ENCODE measurements around the gene CXCL1.

Gene CXCL1

DNA sequence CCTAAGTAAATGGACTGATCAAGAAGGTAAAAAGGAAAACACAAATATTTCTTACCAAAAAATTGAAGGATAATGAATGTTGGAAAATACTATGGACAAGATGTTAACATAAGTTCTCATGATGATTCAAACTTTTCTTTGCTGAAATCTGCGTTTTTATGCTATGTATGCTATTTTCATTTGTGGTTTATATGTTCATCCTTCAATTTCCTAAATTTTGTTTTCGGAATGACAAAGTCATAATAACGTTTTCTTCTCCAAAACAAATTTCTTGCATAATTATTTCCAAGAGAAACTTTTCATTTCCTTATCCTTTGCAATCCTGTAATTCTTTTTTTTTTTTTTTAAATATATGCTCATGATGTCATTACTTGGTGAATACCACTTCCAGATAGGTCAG, 8.3 kb upstream of the CXCL1 start:
- no peak for DNase-seq (ENCODE audit: low read depth, low spot score)
- no peaks in the 10 kb centered on the region for H3K36me3 ChIP-seq (ENCODE audit: insufficient read depth, insufficient read length, low read length)

DNA sequence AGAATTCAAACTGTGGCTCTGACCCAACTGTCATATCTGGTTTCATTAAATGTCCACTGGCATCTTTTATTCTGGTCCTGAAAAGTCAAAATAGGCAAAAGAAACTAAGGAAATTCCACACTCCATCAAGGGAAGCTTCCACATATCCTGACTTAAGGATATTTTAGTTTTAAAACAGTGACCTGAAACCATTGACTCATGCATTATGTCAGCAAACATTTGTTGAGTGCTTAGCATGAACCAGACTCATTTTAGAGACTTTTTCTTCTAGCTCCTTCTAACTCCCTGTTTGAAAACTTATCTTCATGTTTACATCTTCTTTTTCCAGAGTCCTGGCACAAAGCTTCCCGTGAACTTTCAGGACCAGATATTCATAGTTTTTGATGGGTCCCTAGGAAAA, 6.9 kb upstream of the CXCL1 start:
- Histone ChIP-seq H3K27me3 (ENCODE audit: insufficient read depth, insufficient read length) (no peaks in the 10 kb centered on the region), H3K4me3 (ENCODE audit: insufficient read length, low read depth) (no peak overlapping the region), H3K4me1 (ENCODE audit: insufficient read depth, insufficient read length) (no peaks in the 10 kb centered on the region), H3K36me3 (ENCODE audit: insufficient read depth, insufficient read length, low read length) (no peaks in the 10 kb centered on the region), H3K9me3 (ENCODE audit: insufficient read depth, low read length) (no peaks in the 10 kb centered on the region), H3K9ac (ENCODE audit: insufficient read length, low read depth) (no peak overlapping the region)
- TF ChIP-seq YY1 (IDR thresholded peaks at IDR 0.05; ENCODE audit: insufficient read depth, insufficient read length) (no peak), ZNF274 (IDR thresholded peaks at IDR 0.05; ENCODE audit: low read depth, low read length) (no peak), SUZ12 (IDR thresholded peaks at IDR 0.05; ENCODE audit: extremely low read depth, insufficient read depth, insufficient read length) (no peak)
- DNase-seq (ENCODE audit: low read depth, low spot score): no peak

More for the DNA sequence above, 8.3 kb upstream of the CXCL1 start:
- TF ChIP-seq SUZ12 (IDR thresholded peaks at IDR 0.05; ENCODE audit: extremely low read depth, insufficient read depth, insufficient read length): no peak
- TF ChIP-seq ZNF274 (IDR thresholded peaks at IDR 0.05; ENCODE audit: low read depth, low read length): no peak
- TF ChIP-seq YY1 (IDR thresholded peaks at IDR 0.05; ENCODE audit: insufficient read depth, insufficient read length): no peak
- no peaks in the 10 kb centered on the region for H3K27me3 ChIP-seq (ENCODE audit: insufficient read depth, insufficient read length)
- H3K4me3 ChIP-seq (ENCODE audit: insufficient read length, low read depth): no peak overlapping the region
- no peak overlapping the region for H3K9ac ChIP-seq (ENCODE audit: insufficient read length, low read depth)
- H3K4me1 ChIP-seq (ENCODE audit: insufficient read depth, insufficient read length): no peaks in the 10 kb centered on the region
- no peaks in the 10 kb centered on the region for H3K9me3 ChIP-seq (ENCODE audit: insufficient read depth, low read length)

DNA sequence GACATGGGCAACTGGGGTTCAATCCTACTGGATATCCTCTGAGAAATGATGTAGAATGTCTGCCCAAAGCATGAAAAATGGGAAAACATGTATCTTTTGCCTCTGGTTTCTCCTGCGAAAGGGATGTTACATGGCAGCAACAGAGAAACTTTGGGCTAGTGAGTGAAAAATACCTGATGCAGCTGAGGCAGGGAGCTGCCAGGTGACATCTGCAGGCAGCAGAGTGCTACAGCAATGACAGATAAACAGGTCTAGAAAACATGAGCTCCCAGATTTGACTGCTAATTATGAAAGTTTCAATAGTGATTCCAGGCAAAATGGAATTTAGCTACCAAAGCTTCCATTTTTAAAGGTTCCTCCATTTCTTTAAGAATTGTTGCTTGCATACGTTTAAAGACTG, 4.8 kb upstream of the CXCL1 start:
- Histone ChIP-seq H3K36me3 (ENCODE audit: insufficient read depth, insufficient read length, low read length) (no peaks in the 10 kb centered on the region), H3K9ac (ENCODE audit: insufficient read length, low read depth) (no peak overlapping the region), H3K4me1 (ENCODE audit: insufficient read depth, insufficient read length) (no peaks in the 10 kb centered on the region), H3K27me3 (ENCODE audit: insufficient read depth, insufficient read length) (peaks cover 11% of the 10 kb centered on the region), H3K4me3 (ENCODE audit: insufficient read length, low read depth) (no peak overlapping the region), H3K9me3 (ENCODE audit: insufficient read depth, low read length) (no peaks in the 10 kb centered on the region)
- TF ChIP-seq YY1 (IDR thresholded peaks at IDR 0.05; ENCODE audit: insufficient read depth, insufficient read length) (no peak), SUZ12 (IDR thresholded peaks at IDR 0.05; ENCODE audit: extremely low read depth, insufficient read depth, insufficient read length) (no peak), ZNF274 (IDR thresholded peaks at IDR 0.05; ENCODE audit: low read depth, low read length) (no peak)
- no peak for DNase-seq (ENCODE audit: low read depth, low spot score)

- no peak for DNase-seq (ENCODE audit: low read depth, low spot score)
- no peaks in the 10 kb centered on the region for H3K4me1 ChIP-seq (ENCODE audit: insufficient read depth, insufficient read length)
Observed at GRCh38 chr4:73864961-73865360, 4.2 kb upstream of the CXCL1 start.

GRCh38 chr4:73865431-73866096, 3.6 kb upstream of the CXCL1 start:
- H3K4me1 ChIP-seq (ENCODE audit: insufficient read depth, insufficient read length): no peaks in the 10 kb centered on the region
- TF ChIP-seq SUZ12 (IDR thresholded peaks at IDR 0.05; ENCODE audit: extremely low read depth, insufficient read depth, insufficient read length): no peak
- TF ChIP-seq ZNF274 (IDR thresholded peaks at IDR 0.05; ENCODE audit: low read depth, low read length): no peak
- no peak for TF ChIP-seq YY1 (IDR thresholded peaks at IDR 0.05; ENCODE audit: insufficient read depth, insufficient read length)
- no peak for DNase-seq (ENCODE audit: low read depth, low spot score)
- peaks cover 22% of the 10 kb centered on the region for H3K27me3 ChIP-seq (ENCODE audit: insufficient read depth, insufficient read length)
- H3K9me3 ChIP-seq (ENCODE audit: insufficient read depth, low read length): no peaks in the 10 kb centered on the region
- H3K9ac ChIP-seq (ENCODE audit: insufficient read length, low read depth): no peak overlapping the region
- H3K4me3 ChIP-seq (ENCODE audit: insufficient read length, low read depth): no peak overlapping the region
- no peaks in the 10 kb centered on the region for H3K36me3 ChIP-seq (ENCODE audit: insufficient read depth, insufficient read length, low read length)

More at GRCh38 chr4:73864961-73865360, 4.2 kb upstream of the CXCL1 start:
- Histone ChIP-seq H3K4me3 (ENCODE audit: insufficient read length, low read depth) (no peak overlapping the region), H3K9ac (ENCODE audit: insufficient read length, low read depth) (no peak overlapping the region), H3K36me3 (ENCODE audit: insufficient read depth, insufficient read length, low read length) (no peaks in the 10 kb centered on the region), H3K27me3 (ENCODE audit: insufficient read depth, insufficient read length) (peaks cover 17% of the 10 kb centered on the region), H3K9me3 (ENCODE audit: insufficient read depth, low read length) (no peaks in the 10 kb centered on the region)
- TF ChIP-seq YY1 (IDR thresholded peaks at IDR 0.05; ENCODE audit: insufficient read depth, insufficient read length): no peak
- no peak for TF ChIP-seq SUZ12 (IDR thresholded peaks at IDR 0.05; ENCODE audit: extremely low read depth, insufficient read depth, insufficient read length)
- TF ChIP-seq ZNF274 (IDR thresholded peaks at IDR 0.05; ENCODE audit: low read depth, low read length): no peak

DNA sequence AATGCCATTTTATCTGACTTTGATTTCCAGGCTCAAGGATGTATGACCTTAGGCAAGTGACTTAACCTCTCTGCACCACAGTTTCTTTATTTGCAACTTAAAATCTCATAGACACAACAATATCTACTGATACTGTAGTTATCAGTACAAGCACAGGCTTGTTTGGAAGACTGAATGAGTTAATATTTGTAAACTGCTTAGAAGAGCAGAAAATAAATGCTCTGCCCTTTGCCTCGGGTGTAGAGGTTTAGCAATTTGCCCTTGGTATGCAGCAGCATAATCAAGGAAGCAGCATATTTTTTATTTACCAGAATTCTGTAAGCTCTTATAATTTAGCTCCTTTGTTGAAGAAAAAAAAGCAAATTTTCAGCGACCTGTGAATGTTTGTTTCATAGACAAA, 2.9 kb upstream of the CXCL1 start:
- TF ChIP-seq YY1 (IDR thresholded peaks at IDR 0.05; ENCODE audit: insufficient read depth, insufficient read length): no peak
- no peak for TF ChIP-seq ZNF274 (IDR thresholded peaks at IDR 0.05; ENCODE audit: low read depth, low read length)
- no peak for TF ChIP-seq SUZ12 (IDR thresholded peaks at IDR 0.05; ENCODE audit: extremely low read depth, insufficient read depth, insufficient read length)
- no peaks in the 10 kb centered on the region for H3K4me1 ChIP-seq (ENCODE audit: insufficient read depth, insufficient read length)
- no peaks in the 10 kb centered on the region for H3K36me3 ChIP-seq (ENCODE audit: insufficient read depth, insufficient read length, low read length)
- no peaks in the 10 kb centered on the region for H3K9me3 ChIP-seq (ENCODE audit: insufficient read depth, low read length)
- H3K4me3 ChIP-seq (ENCODE audit: insufficient read length, low read depth): no peak overlapping the region
- H3K9ac ChIP-seq (ENCODE audit: insufficient read length, low read depth): no peak overlapping the region
- H3K27me3 ChIP-seq (ENCODE audit: insufficient read depth, insufficient read length): peaks cover 22% of the 10 kb centered on the region
- DNase-seq (ENCODE audit: low read depth, low spot score): no peak

- Histone ChIP-seq H3K4me1 (ENCODE audit: insufficient read depth, insufficient read length) (no peaks in the 10 kb centered on the region), H3K9ac (ENCODE audit: insufficient read length, low read depth) (no peak overlapping the region), H3K9me3 (ENCODE audit: insufficient read depth, low read length) (no peaks in the 10 kb centered on the region), H3K4me3 (ENCODE audit: insufficient read length, low read depth) (no peak overlapping the region), H3K27me3 (ENCODE audit: insufficient read depth, insufficient read length) (peaks cover 22% of the 10 kb centered on the region), H3K36me3 (ENCODE audit: insufficient read depth, insufficient read length, low read length) (no peaks in the 10 kb centered on the region)
- no peak for DNase-seq (ENCODE audit: low read depth, low spot score)
- TF ChIP-seq ZNF274 (IDR thresholded peaks at IDR 0.05; ENCODE audit: low read depth, low read length) (no peak), SUZ12 (IDR thresholded peaks at IDR 0.05; ENCODE audit: extremely low read depth, insufficient read depth, insufficient read length) (no peak), YY1 (IDR thresholded peaks at IDR 0.05; ENCODE audit: insufficient read depth, insufficient read length) (no peak)
Observed at GRCh38 chr4:73867783-73868182, 1.4 kb upstream of the CXCL1 start.
